ENCODE measurements around the gene PLEKHA6. TPM values are rescaled to one million over a fixed set of nuclear protein-coding genes. Genes with fewer than 3 reads are reported as not detected.

The PLEKHA6 gene
- total and polyA plus RNA-seq, 2 experiments from 2014 or later: 2.8 to 6.2 TPM

- Mint-ChIP-seq H3K27me3 (ENCODE audit: insufficient read depth, low read depth, poor library complexity) (peaks cover 15% of the 10 kb centered on the region), H3K4me3 (no peak overlapping the region), H3K27ac (no peak overlapping the region), H3K4me1 (peaks cover 51% of the 10 kb centered on the region), H3K36me3 (ENCODE audit: low read depth) (peaks cover 4% of the 10 kb centered on the region; the same call in 2 of the 3 replicates), H3K9me3 (no peaks in the 10 kb centered on the region)
- Histone ChIP-seq H3F3A (replicated peaks; ENCODE audit: low read depth) (0 out of 2 replicates have a peak, but pooled peaks cover 3% of the 10 kb centered on the region), H2AFZ (no peak overlapping the region), H3K4me3 (no peak overlapping the region), H3K27me3 (ENCODE audit: insufficient read depth) (no peaks in the 10 kb centered on the region), H3K4me1 (ENCODE audit: insufficient read depth) (peaks cover 28% of the 10 kb centered on the region), H3K79me2 (replicated peaks; ENCODE audit: insufficient read depth) (no peaks in the 10 kb centered on the region), H3K9me2 (ENCODE audit: insufficient read depth) (no peaks in the 10 kb centered on the region), H3K27ac (ENCODE audit: low read depth) (no peak overlapping the region), H4K20me1 (replicated peaks; ENCODE audit: insufficient read depth) (no peaks in the 10 kb centered on the region; the same call in 1 of the 2 replicates), H3K36me3 (ENCODE audit: insufficient read depth) (no peaks in the 10 kb centered on the region), H3K4me2 (no peak overlapping the region)
- TF ChIP-seq JUNB (IDR thresholded peaks at IDR 0.05; ENCODE audit: unreplicated experiment): no peak
- no peak for TF ChIP-seq POLR2AphosphoS5 (IDR thresholded peaks at IDR 0.05; ENCODE audit: low read depth)
- no peak for TF ChIP-seq ZNF462 (CRISPR knock-in tag; IDR thresholded peaks at IDR 0.05)
- no peak for TF ChIP-seq CREB1 (CRISPR knock-in tag; IDR thresholded peaks at IDR 0.05; ENCODE audit: low read depth)
- no peak for TF ChIP-seq CTCF (conservative IDR thresholded peaks at IDR 0.05; ENCODE audit: low read depth in 2 of 2)
- no peak for TF ChIP-seq ZNF114 (CRISPR knock-in tag; IDR thresholded peaks at IDR 0.05)
- TF ChIP-seq EZH2 (IDR thresholded peaks at IDR 0.05; ENCODE audit: low read depth, unreplicated experiment): no peak
- DNase-seq (ENCODE audit: low spot score) (no peak), ATAC-seq (no peak)
Measured at GRCh38 chr1:204286315-204286714, 73.4 kb downstream of the PLEKHA6 start.

Measured in GM23338 (cell line).